ENCODE results near the gene ATP6V1F.

Gene ATP6V1F

GRCh38 chr7:128849804-128850490 is 12.7 kb upstream of the ATP6V1F start:
- Histone ChIP-seq H3K4me3 (ENCODE audit: low read depth, low read length) (no peak overlapping the region), H3K27ac (no peak overlapping the region), H3K27me3 (ENCODE audit: insufficient read depth, low read depth, severe bottlenecking) (no peaks in the 10 kb centered on the region), H3K9me3 (ENCODE audit: severe bottlenecking) (no peaks in the 10 kb centered on the region), H3K36me3 (no peaks in the 10 kb centered on the region)
- no peak for TF ChIP-seq CTCF (IDR thresholded peaks at IDR 0.05; ENCODE audit: low read depth, low read length)
- no peak for DNase-seq

- H3K36me3 ChIP-seq = no peaks in the 10 kb centered on the region
- H3K27me3 ChIP-seq (ENCODE audit: insufficient read depth, low read depth, severe bottlenecking) = no peaks in the 10 kb centered on the region
- H3K27ac ChIP-seq = no peak overlapping the region
- TF ChIP-seq CTCF (IDR thresholded peaks at IDR 0.05; ENCODE audit: low read depth, low read length) = no peak
- DNase-seq = no peak
- no peaks in the 10 kb centered on the region for H3K9me3 ChIP-seq (ENCODE audit: severe bottlenecking)
- no peak overlapping the region for H3K4me3 ChIP-seq (ENCODE audit: low read depth, low read length)
These were observed 10.0 kb upstream of the ATP6V1F start for GRCh38 chr7:128852537-128853254.

GRCh38 chr7:128853799-128854198 is 8.9 kb upstream of the ATP6V1F start:
- TF ChIP-seq CTCF (IDR thresholded peaks at IDR 0.05; ENCODE audit: low read depth, low read length) = no peak
- H3K36me3 ChIP-seq = no peaks in the 10 kb centered on the region
- no peak overlapping the region for H3K27ac ChIP-seq
- DNase-seq = no peak
- H3K27me3 ChIP-seq (ENCODE audit: insufficient read depth, low read depth, severe bottlenecking) = no peaks in the 10 kb centered on the region
- no peaks in the 10 kb centered on the region for H3K9me3 ChIP-seq (ENCODE audit: severe bottlenecking)
- H3K4me3 ChIP-seq (ENCODE audit: low read depth, low read length) = no peak overlapping the region

- no peaks in the 10 kb centered on the region for H3K36me3 ChIP-seq
These were observed 8.3 kb upstream of the ATP6V1F start for GRCh38 chr7:128854396-128854795.

GRCh38 chr7:128855559-128855958 is 7.1 kb upstream of the ATP6V1F start:
- DNase-seq = no peak
- Histone ChIP-seq H3K9me3 (ENCODE audit: severe bottlenecking) (no peaks in the 10 kb centered on the region), H3K4me3 (ENCODE audit: low read depth, low read length) (no peak overlapping the region), H3K27me3 (ENCODE audit: insufficient read depth, low read depth, severe bottlenecking) (no peaks in the 10 kb centered on the region), H3K27ac (no peak overlapping the region), H3K36me3 (no peaks in the 10 kb centered on the region)
- TF ChIP-seq CTCF (IDR thresholded peaks at IDR 0.05; ENCODE audit: low read depth, low read length) = no peak

More at GRCh38 chr7:128854396-128854795, 8.3 kb upstream of the ATP6V1F start:
- Histone ChIP-seq H3K4me3 (ENCODE audit: low read depth, low read length) (no peak overlapping the region), H3K9me3 (ENCODE audit: severe bottlenecking) (no peaks in the 10 kb centered on the region), H3K27me3 (ENCODE audit: insufficient read depth, low read depth, severe bottlenecking) (no peaks in the 10 kb centered on the region), H3K27ac (no peak overlapping the region)
- no peak for TF ChIP-seq CTCF (IDR thresholded peaks at IDR 0.05; ENCODE audit: low read depth, low read length)
- DNase-seq = no peak

Data from WERI-Rb-1 (cell line).